Measurements from ENCODE around the gene GSTO2.

The GSTO2 gene

DNA sequence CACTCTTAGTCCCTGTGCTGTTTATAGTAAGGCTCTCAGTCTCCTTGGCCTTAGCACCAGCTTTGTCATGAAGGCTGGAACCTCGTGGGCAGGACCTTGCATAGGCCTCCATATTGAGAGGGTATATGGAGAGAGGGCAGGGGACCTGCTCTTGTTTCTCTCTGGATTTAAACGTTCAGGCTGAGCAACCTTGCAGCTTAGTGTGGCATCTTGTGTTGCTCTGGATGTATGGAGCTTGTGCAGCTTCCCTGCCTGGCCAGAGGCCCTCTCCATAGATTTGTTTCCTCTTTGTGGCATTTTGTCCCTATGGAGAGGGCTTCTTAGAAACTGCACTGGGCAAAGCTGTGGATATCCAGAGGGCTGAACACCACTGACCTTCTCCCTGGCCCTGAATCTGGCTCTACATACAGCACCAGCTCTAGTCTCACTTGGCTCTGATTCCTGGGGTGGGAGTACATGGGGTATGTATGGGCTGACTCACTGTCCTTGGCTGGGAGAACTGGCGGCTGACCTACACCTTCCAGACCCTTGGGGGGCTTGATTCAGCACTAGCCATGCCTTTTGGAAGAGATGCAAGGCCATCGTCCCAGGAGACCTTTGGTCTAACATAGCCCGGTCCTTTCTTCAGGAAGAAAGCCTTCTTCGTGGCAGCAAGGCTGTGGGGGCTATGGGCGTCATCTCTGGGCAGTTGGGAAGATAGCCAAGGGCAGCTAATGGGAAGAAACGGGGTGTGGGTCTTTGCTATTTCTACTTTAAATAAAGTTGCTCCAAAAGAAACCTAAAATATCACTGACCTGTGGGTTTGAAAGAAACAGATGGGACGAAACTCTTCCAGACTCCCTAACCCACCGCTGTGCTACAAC lies 38.8 kb downstream of the GSTO2 start:
- DNase-seq (ENCODE audit: low read depth, low spot score) = no peak

DNA sequence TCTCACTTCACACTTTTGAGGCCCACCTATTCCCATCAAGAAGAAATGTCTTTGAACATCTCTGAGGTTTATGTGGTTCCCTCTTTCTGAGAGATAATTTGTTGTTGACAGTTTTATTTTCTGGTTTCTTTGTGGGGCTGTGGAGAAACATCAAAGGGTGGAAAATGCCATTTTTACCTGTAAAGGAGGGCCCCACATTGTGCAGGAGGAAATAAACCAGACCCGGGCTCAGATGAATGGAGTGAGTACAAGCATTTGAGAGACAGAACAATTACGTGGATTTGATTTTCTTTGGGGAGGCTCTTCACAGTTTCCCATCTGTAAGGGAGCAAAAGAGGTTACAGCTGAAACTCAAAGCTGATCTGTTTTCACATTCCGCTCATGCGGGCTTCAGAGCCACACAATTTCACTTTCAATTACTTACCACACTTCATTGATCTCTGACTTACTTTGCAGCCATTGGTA lies 39.5 kb downstream of the GSTO2 start:
- no peak for DNase-seq (ENCODE audit: low read depth, low spot score)

GRCh38 chr10:104309980-104310978 lies 41.3 kb downstream of the GSTO2 start:
- DNase-seq (ENCODE audit: low read depth, low spot score) = peak; percentile 59

DNA sequence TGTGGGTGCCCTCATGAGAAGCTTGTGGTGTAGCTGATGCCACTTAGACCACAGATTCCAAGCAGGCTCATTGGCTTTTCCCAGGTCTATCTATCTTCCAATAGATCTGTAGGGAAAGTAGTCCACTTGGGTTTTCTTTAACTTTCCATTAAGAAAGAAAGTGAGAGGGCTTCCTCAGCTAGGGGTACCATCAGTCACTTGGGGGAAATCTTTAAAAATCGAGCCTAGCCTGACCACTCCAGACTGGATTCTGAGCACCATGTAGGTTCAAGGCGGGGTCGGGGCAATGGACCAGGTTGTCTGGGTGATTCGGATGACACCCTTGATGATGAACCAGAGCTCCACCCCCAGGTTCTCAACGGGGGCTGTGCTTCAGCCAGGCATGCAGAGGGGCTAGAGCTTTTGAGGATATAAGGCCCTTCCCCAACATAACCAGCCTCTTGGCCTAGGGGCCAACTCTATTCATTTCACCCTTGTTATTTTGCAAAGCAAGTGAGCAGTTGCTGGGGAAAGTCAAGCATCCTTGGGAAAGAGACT lies 42.3 kb downstream of the GSTO2 start:
- DNase-seq (ENCODE audit: low read depth, low spot score) = no peak

DNA sequence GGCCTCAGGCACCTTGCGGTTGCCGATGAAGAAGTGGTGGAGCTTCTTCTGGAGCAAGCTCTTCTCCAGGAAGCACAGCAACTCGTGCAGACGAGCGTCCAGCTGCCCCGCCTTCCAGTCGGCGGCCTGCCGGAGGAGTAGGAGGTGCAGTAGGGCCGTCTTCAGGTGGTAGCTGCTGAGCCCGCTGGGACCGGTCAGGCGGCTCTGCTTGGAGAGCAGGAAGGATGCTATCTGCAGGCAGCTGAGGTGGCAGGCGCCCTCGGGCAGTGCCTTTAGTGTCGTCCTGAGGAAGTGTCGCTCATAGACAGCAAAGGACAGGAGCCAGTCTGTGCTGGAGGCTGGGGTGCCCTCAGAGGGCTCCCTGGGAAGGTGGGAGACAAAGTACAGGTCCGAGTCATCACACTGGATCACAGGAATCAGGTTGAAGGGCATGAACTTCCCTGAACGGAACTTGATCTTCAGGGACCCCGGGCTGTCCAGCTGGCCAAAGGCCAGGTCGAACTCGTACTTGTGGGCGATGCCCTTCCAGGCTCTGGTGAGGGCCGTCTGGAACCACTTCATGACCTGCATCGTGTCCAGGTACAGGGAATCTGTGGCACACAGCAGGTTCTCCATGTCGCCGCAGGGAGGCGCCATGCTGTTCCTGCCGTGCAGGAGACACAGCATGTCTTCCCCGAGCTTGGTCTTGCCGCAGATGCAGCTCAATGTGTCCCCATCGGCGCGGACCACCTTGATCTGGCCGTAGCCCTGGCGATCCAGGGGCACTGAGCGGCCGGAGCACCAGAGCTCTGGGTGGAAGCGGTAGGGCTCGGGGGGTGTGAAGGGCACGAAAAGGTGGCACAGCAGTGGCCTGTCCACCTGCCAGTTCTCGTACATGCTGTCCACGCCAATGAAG lies 45.9 kb downstream of the GSTO2 start:
- no peak for DNase-seq (ENCODE audit: low read depth, low spot score)

GRCh38 chr10:104315486-104315921 lies 46.5 kb downstream of the GSTO2 start:
- DNase-seq (ENCODE audit: low read depth, low spot score) = no peak

DNA sequence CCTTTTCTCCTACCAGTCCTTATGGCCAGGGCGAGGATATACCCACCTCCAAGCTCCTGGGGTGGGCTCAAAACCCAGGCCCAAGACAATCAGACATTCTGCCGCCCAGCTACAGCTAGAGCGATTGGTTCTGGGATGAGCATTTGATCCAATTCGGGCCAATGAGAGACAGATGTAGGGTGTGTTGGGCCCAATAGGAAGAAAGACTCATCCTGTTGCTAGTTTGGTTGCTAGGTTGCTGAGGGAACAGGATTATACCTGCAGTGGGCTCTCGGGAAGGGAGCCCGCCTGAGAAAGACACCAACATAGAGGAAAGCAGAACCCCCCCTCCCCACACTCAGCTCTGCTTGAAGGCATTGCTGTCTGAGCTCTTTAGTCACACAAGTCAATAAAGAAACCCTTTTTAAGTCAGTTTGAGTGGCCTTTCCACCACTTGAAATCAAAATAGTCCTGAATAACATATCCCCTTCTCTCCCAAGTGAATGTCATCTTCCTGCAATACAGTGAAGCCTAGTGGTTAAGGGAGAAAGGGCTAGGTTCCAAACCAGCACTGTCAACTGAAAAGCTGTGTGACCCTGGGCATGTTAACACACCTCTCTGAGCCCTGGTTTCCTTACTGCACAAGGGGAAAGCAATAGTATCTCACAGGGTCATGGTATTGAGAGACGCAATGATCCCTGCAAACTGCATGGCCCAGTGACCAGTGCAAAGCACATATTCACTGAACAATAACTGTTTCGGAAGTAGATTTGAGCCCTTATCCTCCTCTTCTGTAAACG lies 47.5 kb downstream of the GSTO2 start:
- DNase-seq (ENCODE audit: low read depth, low spot score) = no peak

- no peak for DNase-seq (ENCODE audit: low read depth, low spot score)
These were observed 48.3 kb downstream of the GSTO2 start for GRCh38 chr10:104317269-104317710.

GRCh38 chr10:104317726-104318299 lies 48.8 kb downstream of the GSTO2 start:
- no peak for DNase-seq (ENCODE audit: low read depth, low spot score)

- DNase-seq (ENCODE audit: low read depth, low spot score) = no peak
These were observed 49.3 kb downstream of the GSTO2 start for GRCh38 chr10:104318326-104318725.

DNA sequence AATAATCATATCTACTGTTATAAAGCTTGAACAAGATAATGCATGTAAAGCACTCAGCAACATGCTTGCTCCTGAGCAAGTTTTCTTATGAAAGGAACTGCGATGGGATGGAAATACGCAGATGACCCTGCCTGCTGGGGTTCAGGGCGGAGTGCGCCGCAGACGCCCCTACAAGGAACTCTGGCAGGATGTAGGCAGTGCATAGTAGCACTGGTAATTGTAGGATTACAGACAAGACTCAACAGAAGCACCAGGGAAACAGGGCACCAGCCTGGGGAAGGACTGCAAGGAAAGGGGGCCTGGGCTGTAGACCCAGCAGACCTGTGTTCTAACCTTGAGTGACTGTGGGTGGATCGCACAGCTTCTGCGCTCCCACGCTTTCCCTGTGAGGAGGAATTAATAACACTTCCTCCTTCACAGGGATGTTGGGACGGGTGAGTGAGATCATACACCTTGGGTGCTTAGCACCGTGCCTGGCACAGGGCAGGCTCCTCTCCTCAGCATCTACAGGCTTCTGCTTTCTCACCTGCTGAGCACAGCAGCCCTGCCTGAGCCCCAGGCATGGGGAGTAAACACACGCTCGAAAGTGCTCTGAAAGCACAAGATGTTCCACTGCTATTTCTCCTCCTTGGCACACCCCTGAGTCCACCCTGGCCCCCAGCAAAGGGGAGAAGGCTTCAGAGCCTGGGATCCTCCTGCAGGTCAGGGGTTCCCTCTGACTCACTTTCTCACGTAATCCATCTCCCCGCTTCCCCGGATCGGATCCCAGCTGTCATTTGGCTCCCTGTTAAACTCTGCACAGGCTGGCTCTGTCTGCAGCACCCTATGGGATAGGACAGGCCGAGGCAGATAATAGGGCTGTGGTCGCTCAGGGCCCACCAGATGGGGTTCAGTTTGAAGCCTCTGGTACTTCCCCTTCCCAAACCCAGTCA lies 50.1 kb downstream of the GSTO2 start:
- no peak for DNase-seq (ENCODE audit: low read depth, low spot score)

GRCh38 chr10:104321226-104321625 lies 52.2 kb downstream of the GSTO2 start:
- no peak for DNase-seq (ENCODE audit: low read depth, low spot score)

DNA sequence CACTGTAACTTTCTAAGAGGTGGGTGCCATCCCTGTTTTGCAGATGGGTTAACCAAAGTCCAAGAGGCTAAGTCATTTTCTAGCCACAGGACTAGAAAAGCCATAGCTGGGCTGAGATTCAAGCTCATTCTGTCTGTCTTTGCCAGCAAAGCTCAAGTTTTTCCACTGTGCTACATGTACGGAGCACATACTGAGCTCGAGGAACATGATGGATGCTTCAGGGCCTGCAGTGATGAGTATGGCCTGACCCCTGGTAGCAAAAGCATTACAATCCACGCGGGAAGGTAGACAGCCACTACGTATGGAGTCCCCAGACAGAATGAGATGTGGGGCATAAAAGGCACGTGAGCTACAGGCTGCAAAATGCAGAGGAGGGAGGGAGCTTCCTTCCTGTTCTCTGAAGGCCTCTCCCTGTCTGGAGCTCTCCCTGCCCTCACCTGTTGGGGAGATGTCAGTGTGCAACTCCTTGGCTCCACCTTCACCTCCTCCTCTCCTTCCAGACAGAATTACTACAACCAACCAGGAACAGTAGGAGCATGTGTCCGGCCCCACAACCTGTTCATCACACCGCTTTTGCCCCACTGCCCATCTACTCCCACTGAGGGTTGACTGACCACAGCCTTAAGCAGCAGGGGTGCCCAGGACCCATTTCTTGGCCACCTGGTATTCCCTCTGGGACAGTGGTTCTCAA lies 52.9 kb downstream of the GSTO2 start:
- DNase-seq (ENCODE audit: low read depth, low spot score) = no peak

GRCh38 chr10:104322416-104322782 lies 53.4 kb downstream of the GSTO2 start:
- DNase-seq (ENCODE audit: low read depth, low spot score) = no peak

DNA sequence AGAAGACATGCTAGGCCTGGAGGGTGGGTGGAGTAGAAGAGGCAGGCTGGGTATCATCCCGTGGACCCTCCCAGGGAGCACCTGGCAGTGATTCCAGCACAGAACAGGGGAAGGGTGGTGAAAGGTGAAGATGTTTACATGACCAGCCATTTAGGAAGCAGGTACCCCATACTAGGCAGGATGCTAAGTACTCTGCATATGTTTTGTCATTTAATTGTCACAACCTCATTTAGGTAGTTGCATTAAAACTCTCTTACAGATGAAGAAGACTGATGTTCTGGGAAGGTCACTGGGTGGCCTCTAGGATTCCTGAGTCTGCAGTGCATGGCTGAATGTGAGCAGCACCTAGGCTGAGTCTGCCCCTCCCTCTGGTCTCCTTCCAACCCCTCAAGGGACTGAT lies 54.1 kb downstream of the GSTO2 start:
- DNase-seq (ENCODE audit: low read depth, low spot score) = no peak

GRCh38 chr10:104323760-104324201 lies 54.8 kb downstream of the GSTO2 start:
- DNase-seq (ENCODE audit: low read depth, low spot score) = no peak

GRCh38 chr10:104324221-104324686 lies 55.3 kb downstream of the GSTO2 start:
- no peak for DNase-seq (ENCODE audit: low read depth, low spot score)

- DNase-seq (ENCODE audit: low read depth, low spot score) = no peak
These were observed 55.9 kb downstream of the GSTO2 start for GRCh38 chr10:104324931-104325330.
